Endothelial cell of umbilical vein (primary cell): ENCODE measurements around the gene NRXN3.

ENCODE experiments used
- CTCF ChIP-seq, 2 donors: IDR thresholded peaks; 1 replicate in 1 of 2; 2 replicates in 1 of 2; pipeline ENCODE4 v1.5.1; 2011; ENCODE audit warnings: low read length in 2 of 2, mild to moderate bottlenecking in 2 of 2, moderate library complexity in 2 of 2, control low read depth in 1 of 2, inconsistent platforms in 1 of 2, low read depth in 1 of 2; ENCODE audit not compliant: insufficient read depth in 1 of 2; ENCODE audit errors: extremely low read depth in 1 of 2
- EZH2 ChIP-seq: IDR thresholded peaks from 2 replicates; pipeline ENCODE4 v1.6.1; 2012; ENCODE audit warnings: borderline replicate concordance, low read depth, mild to moderate bottlenecking, moderate library complexity, low read length, inconsistent platforms; ENCODE audit not compliant: severe bottlenecking
- FOS ChIP-seq: IDR thresholded peaks from 2 replicates; pipeline ENCODE4 v1.6.1; 2011; ENCODE audit warnings: mild to moderate bottlenecking, low read length, moderate library complexity, borderline replicate concordance; ENCODE audit not compliant: insufficient read depth
- GATA2 ChIP-seq: IDR thresholded peaks from 2 replicates; pipeline ENCODE4 v1.7.0; 2011; ENCODE audit warnings: low read depth, mild to moderate bottlenecking, moderate library complexity, mixed read lengths, low read length; ENCODE audit not compliant: insufficient read length, insufficient read depth
- JUN ChIP-seq: IDR thresholded peaks from 2 replicates; pipeline ENCODE4 v1.6.1; 2011; ENCODE audit warnings: borderline replicate concordance, low read depth; ENCODE audit not compliant: insufficient read length, insufficient read depth
- MAX ChIP-seq: IDR thresholded peaks from 2 replicates; pipeline ENCODE4 v1.6.1; 2011; ENCODE audit not compliant: insufficient read depth, insufficient read length
- POLR2A ChIP-seq: IDR thresholded peaks from 2 replicates; pipeline ENCODE4 v1.6.1; 2012; ENCODE audit warnings: low read depth, mild to moderate bottlenecking, control low read depth, low read length
- POLR2AphosphoS5 ChIP-seq: IDR thresholded peaks from 2 replicates; pipeline ENCODE4 v1.6.1; 2012; ENCODE audit warnings: low read depth, mild to moderate bottlenecking, control low read depth, low read length, moderate library complexity; ENCODE audit not compliant: insufficient read depth

GRCh38 chr14:78848234-78848820 lies 678.2 kb downstream of the NRXN3 start:
- TF ChIP-seq CTCF (IDR thresholded peaks at IDR 0.05; ENCODE audit: extremely low read depth in 1 of 2, insufficient read depth in 1 of 2, low read depth in 1 of 2, low read length in 2 of 2) (peak; percentile 77 to 80), POLR2AphosphoS5 (no peak), POLR2A (no peak), MAX (no peak), EZH2 (no peak), FOS (no peak), JUN (no peak), GATA2 (no peak)
